ENCODE results near the gene ATP5MC3.

ATP5MC3 gene

DNA sequence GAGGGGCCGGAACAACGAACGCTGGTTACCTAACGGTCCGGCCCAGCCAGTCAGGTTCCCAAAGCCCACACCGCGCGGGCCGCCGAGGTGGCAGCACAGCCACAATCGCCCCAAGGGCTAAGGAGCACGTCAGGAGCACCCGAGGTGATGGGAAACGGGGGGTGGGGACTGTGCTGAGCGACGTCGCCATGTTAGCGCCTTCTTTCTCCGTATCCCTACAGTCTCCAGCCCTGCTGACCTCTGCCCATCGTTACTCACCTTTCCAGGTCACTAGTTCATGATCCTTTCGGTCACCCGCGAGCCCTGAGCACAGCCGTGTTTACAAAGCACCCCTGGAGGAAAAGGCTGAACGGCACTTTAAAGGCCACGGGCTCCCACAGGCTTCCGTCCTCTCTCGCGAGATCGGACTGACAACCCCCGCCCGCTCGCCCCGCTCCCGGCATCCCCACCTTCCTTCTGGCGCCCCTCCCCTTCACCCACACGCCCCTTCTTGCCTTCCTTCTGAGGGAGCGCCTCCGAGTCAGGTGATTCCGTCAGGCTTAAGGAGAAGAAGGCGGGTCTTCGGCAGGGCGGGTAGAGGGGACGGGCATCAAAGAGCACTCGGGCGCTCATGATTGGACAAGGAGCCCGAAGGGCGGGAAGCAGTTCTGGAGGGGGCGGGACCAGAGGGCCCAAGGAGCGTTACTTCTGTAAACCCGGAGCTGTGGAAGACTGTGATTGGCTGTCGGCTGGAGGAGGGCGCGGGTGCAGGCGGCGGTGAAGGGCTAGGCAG is 13.5 kb downstream of the ATP5MC3 start, which contains the start of gene ATF2:
Gene ATF2, minus strand, starts transcription at position 412 of the 772 bp plus-strand sequence. CDS start 31,760 bp downstream, outside the sequence.
- DNase-seq = peak; percentile 99

DNA sequence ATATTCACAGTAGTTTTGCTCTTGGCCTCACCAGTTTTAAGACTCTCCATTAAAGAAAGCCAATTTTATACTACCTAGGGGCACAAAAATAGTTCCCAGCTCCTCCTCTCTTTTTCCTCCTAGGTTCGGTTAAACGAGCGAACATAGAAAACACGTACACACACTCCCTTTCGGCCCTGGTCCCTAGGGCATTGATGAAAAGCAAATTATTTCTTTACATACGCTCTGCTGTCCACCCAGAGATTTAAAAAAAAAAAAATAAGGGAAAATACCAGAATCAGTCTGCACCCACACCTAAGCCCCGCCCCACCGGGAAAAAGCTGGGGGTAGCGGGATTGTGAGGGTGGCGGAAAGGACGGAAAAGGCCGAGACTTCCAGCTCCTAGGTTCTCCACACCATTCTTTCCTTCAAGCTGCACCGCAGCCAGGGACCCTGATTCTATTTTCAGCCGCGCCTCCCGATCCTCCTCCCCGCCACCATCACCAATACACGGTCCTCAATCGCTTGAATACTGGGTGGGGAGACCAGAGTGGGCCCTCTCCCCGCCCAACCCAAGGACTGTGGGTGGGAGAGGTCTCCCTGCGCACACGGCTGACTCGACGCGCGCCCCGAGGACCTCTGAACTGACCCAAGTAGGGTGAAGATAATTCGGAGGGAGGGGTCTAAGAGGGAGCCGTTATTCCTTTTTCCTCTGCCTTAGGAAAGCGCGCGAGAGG is 14.3 kb downstream of the ATP5MC3 start:
- peak; percentile 74 for DNase-seq

DNA sequence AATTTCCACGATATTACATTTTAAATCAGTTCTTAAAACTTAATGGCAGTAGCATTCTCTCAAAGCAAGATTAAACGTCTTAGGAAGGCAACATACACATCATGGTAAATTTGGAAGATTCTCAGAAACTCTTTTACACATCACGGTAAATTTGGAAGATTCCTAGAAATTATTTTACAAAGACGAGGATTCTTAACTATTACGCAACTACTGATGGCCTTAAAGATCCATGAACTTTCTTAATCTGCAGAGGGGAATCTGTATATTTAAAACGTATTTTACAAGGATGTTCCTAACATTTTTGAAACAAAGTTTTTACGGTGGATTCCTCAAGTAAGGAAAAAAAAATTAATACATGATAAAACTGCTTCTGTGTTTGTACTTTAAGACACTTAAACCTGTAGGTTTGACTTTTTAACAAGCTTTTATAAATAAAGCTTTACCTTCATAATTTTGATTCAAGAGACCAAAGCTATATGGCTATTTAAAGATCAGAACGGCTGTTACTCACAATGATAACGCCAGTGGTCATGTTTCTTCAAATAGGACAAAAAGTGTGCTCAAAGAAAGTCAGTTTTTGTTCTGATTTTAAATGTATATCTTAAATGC is 15.2 kb downstream of the ATP5MC3 start:
- DNase-seq = no peak

DNA sequence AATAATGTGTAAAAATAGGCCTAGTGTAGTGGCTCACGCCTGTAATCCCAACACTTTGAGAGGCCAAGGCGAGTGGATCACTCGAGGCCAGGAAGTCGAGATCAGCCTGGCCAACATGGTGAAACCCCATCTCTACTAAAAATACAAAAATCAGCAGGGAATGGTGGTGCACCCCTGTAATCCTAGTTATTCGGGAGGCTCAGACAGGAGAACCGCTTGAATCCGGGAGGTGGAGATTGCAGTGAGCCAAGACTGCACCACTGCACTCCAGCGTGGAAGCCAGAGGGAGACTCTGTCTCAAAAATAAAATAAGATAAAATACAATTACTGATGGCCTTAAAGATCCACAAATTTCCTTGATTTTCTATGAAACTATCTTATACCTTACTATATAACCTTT is 17.3 kb downstream of the ATP5MC3 start:
- DNase-seq = no peak

DNA sequence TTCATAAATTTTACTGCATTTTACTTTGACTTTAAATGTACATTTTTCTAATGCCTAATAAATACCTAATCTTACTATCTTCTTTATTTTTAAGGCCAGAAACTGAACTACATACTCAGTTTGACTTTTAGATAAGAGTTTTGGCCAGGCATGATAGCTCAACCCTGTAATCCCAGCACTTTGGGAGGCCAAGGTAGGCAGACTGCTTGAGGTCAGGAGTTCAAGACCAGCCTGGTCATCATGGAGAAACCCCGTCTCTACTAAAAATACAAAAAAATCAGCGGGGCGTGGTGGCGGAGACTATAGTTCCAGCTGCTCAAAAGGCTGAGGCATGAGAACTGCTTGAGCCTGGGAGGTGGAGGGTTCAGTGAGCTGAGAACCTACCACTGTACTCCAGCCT is 22.6 kb downstream of the ATP5MC3 start:
- DNase-seq = no peak

DNA sequence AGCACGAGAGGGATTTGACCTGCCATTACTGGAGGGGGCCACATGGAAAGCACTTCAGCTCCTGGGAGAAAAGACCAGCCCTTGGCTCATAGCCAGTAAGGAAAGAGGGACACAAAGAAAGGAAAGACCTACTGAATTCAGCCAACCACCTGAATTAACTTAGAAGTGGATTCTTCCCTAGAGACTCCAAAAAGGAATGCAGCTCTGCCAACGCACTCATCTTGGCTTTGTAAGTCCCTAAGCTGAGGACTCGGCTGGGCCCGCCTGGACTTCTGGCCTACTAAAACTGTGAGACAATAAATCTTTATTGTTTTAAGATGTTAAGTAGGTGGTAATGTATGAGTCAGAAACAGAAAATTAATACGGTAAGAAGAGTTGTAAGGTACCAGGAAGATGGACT is 25.0 kb downstream of the ATP5MC3 start:
- no peak for DNase-seq

DNA sequence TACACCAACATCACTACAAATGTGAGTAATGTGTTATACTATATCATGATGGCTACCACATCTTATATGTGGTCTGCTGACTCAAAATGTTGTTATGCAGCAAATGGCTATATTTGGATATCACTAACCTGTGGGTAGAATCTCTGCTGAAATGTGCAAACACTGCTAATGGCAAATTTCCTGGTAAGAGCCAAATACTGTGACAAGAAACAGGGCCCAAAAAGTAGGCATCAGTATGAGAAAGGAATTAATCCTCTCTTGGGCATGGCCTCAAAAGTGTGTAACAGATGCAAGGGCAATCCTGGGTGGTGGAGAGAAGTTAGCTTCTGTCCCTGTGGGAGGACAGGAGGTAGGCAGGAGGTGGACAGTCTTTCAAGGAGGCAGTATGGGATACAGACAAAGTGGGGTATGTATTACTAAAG is 26.8 kb downstream of the ATP5MC3 start:
- DNase-seq = no peak

DNA sequence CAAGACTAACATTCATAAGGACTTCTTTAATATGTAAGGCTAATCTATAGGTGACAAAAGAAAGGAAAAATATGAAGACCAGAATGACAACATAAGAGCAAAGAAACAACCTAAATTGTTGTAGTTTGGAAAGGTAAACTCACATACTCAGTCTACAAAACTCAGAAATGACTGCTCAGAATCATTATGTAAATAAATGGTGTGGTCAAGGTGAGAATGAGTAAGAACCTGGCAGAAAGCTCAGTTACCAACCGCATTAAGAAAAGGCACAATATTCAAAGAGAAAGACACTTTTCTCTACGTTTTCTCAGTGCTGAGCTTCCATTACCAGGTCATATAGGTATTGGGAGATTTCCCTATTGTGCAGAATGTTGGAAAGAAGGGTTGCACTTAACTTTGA is 29.3 kb downstream of the ATP5MC3 start:
- DNase-seq = no peak

DNA sequence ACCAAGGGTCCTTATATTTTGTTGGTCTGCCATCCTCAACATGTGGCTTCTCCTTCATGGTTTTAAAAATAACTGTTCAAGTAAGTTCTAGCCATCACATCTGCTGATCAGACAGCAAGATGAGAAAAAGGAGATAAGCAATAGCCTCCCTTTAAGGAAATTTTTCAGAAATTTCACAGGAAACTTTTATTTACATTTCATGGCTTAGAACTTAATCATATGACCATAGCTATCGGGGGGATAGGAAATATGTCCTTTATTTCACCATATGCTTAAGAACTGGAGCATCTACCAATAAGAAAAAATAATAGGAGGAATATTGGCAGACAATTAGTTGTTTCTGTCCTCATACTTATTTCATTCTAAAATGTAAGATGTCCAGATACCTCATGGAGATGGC is 29.7 kb downstream of the ATP5MC3 start:
- DNase-seq = no peak

DNA sequence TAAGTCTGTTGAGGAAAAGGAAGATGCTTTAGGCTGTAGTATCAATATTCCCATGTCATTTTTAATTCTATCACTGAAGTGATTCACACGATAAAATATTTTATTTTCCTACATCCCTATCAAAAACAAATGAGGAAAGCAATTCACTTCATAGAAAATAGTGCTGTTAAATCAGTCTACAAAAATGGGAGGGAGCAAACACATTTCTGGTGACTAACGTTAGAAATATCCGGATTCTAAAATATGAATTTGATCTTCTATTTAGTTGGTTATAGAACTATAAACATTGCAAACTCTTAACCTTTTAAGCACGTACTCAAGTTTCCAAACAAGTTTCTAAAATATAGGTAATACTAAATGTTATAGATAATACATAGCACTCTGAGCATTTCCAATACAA is 34.3 kb downstream of the ATP5MC3 start:
- DNase-seq = no peak

DNA sequence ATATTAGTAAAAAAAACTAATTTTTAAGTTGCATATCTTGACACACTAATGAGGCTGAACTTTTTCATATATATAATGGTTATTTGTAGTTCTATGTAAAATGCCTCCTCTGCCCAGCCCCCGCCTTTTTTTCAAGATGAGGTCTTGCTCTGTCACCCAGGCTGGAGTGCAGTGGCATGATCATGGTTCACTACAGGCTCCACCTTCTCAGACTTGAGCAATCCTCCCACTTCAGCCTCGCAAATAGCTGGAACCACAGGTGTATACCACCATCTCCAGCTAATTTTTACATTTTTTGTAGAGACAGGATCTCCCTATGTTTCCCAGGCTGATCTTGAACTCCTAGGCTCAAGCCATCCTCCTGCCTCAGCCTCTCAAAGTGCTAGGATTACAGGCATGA is 37.8 kb downstream of the ATP5MC3 start:
- no peak for DNase-seq

DNA sequence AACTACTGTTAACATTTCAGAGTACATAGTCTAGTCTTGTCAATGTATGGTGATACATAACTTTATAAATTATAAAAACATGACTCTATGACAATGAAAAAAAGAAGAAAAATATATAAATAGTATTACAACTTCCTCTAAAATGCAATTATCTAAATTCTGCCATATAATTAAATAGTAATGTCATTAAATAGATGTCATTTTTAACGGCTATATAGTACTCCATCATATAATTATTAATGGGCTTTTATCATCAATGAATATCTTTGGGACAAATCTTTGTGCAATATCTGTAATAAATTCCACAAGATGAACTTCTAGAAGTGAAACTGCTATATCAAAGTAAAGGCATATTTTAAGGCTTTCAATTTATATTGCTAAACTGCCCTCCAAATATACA is 38.3 kb downstream of the ATP5MC3 start:
- no peak for DNase-seq

DNA sequence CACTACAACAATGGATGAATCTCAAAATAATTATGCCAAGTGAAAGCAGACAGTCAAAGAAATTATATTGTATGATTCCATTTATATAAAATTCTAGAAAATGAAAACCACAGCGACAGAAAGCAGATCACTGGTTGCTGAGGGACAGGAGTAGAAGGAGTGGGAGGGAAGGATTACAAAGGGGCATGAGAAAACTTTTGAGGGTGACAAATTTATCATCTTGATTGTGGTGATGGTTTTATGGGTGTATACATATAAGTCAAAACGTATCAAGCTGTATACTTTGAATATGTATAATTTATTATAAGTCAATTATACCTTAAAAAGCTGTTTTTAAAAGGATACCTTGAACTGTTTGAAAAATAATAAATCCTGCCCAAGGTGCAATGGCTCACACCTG is 41.2 kb downstream of the ATP5MC3 start:
- DNase-seq = no peak

DNA sequence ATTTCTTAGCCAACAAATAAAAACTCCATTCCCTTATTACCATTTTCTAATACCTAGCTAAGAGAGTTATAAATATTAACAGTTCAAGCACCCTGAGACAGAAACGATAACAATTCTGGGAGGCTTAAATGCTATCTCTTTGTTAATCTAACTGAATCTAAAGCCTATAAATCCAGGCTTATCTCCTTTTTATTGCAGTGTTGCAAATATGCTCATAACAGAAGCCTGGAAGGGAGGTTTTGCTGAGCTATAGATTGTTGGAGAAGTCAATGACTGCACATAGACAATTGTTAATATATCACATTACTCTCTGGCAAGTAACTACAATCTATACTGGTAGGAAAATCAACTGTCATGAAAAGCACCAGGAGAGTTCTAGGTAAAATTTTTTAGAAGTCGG is 43.7 kb downstream of the ATP5MC3 start:
- DNase-seq = no peak

DNA sequence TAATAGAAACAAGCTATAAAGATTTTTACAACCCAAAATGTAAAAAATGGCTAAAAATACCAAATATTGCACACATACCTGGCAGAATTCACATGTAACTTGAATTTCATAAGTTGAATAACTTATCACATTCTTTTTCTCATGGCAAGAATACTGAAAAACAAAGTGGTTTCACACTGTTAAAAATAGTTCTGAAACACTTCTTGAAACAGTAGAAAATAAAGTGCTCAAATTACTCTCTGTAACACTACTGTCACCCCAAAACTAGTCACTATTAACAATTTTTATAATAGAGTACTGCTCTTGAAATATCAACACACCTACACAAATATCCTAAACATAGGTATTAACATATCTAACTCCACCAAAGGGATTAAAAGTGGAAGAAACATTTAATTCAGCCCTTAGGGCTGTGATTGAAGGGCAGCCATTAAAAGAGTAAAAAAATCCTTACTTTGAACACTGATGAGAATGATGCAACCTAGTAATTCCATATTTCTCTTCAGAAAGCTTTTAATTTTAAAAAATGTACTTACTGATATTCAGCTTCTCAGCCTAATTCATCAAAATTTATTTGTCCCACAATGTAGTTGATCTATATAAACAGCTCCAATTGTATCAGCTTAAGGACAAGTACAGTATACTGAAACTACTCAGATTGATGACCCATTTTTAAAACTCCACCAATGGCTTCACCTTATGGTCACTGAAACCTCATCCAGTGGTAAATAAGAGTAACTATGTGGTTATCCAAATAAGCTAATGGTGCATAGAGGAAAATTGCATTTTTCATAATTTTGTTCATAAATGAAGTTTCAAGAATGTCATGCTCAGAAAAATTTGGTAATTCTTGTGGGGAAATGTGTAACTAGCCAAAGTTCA is 44.9 kb downstream of the ATP5MC3 start:
- no peak for DNase-seq

DNA sequence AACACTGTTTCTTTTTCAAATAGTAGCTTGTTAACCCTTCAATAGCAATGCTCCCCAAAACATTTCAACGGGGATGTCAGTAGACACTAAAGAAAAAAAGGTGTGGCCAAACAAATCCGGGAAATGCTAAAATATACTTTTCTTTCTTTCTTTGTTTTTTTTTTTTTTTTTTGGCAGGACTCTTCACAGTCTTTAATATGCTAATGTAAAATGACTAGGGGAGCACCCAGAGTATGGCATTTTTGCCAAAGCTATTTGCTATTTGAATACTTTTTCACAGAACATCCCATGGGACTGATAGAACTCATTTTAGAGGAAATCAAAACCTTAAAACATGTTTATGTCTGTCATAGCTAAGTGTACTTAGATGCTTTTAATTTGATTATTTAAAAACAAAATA is 45.6 kb downstream of the ATP5MC3 start:
- no peak for DNase-seq

DNA sequence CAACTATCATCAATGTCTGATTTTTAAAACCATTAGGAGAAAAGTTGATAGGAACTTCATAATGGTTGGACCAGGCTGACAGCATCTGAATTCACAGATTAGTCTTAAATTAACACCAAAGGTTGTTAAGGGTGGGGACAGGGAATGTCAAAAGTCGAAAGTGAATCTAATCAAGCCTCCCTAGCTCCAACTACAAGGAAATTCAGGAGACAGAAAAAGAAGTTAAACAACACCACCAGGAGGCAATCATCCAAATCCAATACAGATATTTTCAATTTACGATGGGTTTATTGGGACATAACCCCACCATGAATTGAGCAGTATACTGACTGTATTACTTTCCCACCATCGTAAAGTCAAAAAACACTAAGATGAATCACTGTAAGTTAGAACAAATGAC is 46.3 kb downstream of the ATP5MC3 start:
- DNase-seq = no peak

DNA sequence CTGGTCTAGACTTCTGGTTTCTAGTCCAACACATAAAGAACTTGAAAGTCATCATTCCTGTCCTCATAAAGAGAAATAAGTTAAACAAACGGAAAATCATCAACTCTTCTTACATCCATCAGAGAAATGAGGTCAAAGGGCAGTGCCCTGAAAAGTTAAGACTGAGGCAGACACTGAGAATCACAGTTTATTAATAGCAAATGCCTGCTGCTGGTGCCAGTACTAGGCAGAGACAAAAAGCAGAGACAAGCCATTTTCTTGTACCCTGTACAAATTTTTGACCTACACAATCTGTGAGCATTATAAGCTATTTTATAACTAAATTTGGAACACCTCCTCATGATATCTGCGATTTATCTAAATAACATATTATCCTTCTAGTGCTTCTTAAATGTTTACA is 50.3 kb downstream of the ATP5MC3 start:
- no peak for DNase-seq

DNA sequence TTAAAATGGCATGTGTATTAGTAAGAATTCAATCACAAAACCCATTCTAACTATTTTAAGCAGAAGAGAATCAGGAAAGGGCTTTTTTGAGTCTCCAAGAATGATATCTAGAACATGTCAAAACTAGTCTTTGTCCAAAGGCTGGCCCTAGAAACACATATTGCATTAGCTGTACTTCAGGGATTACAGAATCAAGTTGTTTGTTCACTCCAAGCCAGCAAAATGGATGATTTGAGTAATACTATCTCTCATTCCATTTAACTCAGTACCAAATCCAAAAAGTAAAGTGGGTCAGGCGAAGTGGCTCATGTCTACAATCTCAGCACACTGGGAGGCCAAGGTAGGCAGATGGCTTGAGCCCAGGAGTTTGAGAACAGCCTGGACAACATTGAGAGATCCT is 54.8 kb downstream of the ATP5MC3 start:
- DNase-seq = no peak

Measured in NCI-H2171 treated with DMSO at 0.1 percent for 48 hours (cell line).